H1 (cell line): Measurements from ENCODE around the gene CANX. TPM values are rescaled to one million over a fixed set of nuclear protein-coding genes. Genes with fewer than 3 reads are reported as not detected.

Experiments used
- POLR2AphosphoS5 ChIP-seq: IDR thresholded peaks from 2 replicates; pipeline ENCODE4 v1.6.1; 2011; ENCODE audit warnings: low read depth, low read length
- RNF2 ChIP-seq: fragments of 200-900, 300-1000 bp; sonication (generic); IDR thresholded peaks from 2 replicates; pipeline ENCODE4 v1.7.1; 2016; ENCODE audit warnings: borderline replicate concordance, low read depth, mild to moderate bottlenecking, antibody characterized with exemption, low read length; ENCODE audit not compliant: poor library complexity, severe bottlenecking; ENCODE audit errors: missing control alignments
- RXRA ChIP-seq: IDR thresholded peaks from 2 replicates; pipeline ENCODE4 v1.6.1; 2011; ENCODE audit warnings: low read depth, mild to moderate bottlenecking, low read length, moderate library complexity; ENCODE audit not compliant: insufficient read depth
- SIRT6 ChIP-seq: IDR thresholded peaks from one replicate; pipeline ENCODE4 v1.7.1; 2012; ENCODE audit warnings: low read length, inconsistent platforms
- SP1 ChIP-seq: IDR thresholded peaks from 2 replicates; pipeline ENCODE4 v1.6.1; 2011; ENCODE audit warnings: low read depth, low read length
- SP2 ChIP-seq: IDR thresholded peaks from 2 replicates; pipeline ENCODE4 v1.6.1; 2012; ENCODE audit warnings: mild to moderate bottlenecking, low read length, inconsistent platforms
- polyA plus RNA-seq, 7 experiments: library from polyadenylated mRNA; depleted of rRNA in 3 of 7; stranded (reverse) in 5 of 7; unstranded in 2 of 7; fragments of >200 nt in 5 of 7; fragments of 200-250 nt in 2 of 7; gene quantifications; 1 replicate in 5 of 7; 2 replicates in 1 of 7; 4 replicates in 1 of 7; pipeline versions ENCODE4 v1.2.1 to v1.2.3, GENCODE V29; 2011 to 2013; ENCODE audit warnings: missing spikeins in 2 of 7, mixed read lengths in 2 of 7
- total RNA-seq: library from RNA; stranded (reverse); fragmentation: NEBNext Ultra II Directional; extraction: Animal tissue kit (Norgen Biotek cat#: 25700); gene quantifications from 2 replicates; pipeline ENCODE4 v1.2.1, GENCODE V29; 2021
- TF ChIP-seq, protein P1 (sequence below): fragments of 300-600 bp; sonication (generic); IDR thresholded peaks from 2 replicates; pipeline ENCODE4 v1.7.1; 2012; ENCODE audit warnings: low read length, moderate library complexity, mild to moderate bottlenecking, inconsistent platforms; ENCODE audit not compliant: insufficient replicate concordance
- TF ChIP-seq, protein P2 (sequence below): IDR thresholded peaks from 2 replicates; pipeline ENCODE4 v1.6.1; 2012; ENCODE audit warnings: inconsistent platforms

The CANX gene
- total and polyA plus RNA-seq, 2 of the 8 experiments (the other 6 are each of a cell fraction or from before 2014, with no cell fraction given), result 136 to 691 TPM

DNA sequence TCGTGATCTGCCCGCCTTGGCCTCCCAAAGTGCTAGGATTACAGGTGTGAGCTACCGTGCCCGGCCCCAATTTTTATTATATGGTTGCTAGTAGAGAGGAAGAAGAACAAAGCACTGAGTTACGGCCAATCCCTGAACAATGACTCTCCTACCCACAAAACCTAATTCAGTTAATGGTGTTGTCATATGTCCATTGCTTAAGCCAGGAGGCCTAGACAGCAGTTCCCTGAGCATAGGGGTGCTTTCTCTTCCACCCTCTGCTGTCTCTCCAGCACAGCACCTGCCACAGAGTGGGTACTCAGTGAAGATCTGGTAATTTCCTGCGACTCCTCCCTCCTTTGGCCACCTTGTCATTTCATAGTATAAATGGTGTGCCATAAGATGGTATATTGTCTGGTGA is 73.6 kb downstream of the CANX start (continued):
- TF ChIP-seq, protein P1, sequence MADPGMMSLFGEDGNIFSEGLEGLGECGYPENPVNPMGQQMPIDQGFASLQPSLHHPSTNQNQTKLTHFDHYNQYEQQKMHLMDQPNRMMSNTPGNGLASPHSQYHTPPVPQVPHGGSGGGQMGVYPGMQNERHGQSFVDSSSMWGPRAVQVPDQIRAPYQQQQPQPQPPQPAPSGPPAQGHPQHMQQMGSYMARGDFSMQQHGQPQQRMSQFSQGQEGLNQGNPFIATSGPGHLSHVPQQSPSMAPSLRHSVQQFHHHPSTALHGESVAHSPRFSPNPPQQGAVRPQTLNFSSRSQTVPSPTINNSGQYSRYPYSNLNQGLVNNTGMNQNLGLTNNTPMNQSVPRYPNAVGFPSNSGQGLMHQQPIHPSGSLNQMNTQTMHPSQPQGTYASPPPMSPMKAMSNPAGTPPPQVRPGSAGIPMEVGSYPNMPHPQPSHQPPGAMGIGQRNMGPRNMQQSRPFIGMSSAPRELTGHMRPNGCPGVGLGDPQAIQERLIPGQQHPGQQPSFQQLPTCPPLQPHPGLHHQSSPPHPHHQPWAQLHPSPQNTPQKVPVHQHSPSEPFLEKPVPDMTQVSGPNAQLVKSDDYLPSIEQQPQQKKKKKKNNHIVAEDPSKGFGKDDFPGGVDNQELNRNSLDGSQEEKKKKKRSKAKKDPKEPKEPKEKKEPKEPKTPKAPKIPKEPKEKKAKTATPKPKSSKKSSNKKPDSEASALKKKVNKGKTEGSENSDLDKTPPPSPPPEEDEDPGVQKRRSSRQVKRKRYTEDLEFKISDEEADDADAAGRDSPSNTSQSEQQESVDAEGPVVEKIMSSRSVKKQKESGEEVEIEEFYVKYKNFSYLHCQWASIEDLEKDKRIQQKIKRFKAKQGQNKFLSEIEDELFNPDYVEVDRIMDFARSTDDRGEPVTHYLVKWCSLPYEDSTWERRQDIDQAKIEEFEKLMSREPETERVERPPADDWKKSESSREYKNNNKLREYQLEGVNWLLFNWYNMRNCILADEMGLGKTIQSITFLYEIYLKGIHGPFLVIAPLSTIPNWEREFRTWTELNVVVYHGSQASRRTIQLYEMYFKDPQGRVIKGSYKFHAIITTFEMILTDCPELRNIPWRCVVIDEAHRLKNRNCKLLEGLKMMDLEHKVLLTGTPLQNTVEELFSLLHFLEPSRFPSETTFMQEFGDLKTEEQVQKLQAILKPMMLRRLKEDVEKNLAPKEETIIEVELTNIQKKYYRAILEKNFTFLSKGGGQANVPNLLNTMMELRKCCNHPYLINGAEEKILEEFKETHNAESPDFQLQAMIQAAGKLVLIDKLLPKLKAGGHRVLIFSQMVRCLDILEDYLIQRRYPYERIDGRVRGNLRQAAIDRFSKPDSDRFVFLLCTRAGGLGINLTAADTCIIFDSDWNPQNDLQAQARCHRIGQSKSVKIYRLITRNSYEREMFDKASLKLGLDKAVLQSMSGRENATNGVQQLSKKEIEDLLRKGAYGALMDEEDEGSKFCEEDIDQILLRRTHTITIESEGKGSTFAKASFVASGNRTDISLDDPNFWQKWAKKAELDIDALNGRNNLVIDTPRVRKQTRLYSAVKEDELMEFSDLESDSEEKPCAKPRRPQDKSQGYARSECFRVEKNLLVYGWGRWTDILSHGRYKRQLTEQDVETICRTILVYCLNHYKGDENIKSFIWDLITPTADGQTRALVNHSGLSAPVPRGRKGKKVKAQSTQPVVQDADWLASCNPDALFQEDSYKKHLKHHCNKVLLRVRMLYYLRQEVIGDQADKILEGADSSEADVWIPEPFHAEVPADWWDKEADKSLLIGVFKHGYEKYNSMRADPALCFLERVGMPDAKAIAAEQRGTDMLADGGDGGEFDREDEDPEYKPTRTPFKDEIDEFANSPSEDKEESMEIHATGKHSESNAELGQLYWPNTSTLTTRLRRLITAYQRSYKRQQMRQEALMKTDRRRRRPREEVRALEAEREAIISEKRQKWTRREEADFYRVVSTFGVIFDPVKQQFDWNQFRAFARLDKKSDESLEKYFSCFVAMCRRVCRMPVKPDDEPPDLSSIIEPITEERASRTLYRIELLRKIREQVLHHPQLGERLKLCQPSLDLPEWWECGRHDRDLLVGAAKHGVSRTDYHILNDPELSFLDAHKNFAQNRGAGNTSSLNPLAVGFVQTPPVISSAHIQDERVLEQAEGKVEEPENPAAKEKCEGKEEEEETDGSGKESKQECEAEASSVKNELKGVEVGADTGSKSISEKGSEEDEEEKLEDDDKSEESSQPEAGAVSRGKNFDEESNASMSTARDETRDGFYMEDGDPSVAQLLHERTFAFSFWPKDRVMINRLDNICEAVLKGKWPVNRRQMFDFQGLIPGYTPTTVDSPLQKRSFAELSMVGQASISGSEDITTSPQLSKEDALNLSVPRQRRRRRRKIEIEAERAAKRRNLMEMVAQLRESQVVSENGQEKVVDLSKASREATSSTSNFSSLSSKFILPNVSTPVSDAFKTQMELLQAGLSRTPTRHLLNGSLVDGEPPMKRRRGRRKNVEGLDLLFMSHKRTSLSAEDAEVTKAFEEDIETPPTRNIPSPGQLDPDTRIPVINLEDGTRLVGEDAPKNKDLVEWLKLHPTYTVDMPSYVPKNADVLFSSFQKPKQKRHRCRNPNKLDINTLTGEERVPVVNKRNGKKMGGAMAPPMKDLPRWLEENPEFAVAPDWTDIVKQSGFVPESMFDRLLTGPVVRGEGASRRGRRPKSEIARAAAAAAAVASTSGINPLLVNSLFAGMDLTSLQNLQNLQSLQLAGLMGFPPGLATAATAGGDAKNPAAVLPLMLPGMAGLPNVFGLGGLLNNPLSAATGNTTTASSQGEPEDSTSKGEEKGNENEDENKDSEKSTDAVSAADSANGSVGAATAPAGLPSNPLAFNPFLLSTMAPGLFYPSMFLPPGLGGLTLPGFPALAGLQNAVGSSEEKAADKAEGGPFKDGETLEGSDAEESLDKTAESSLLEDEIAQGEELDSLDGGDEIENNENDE, result no peak
- TF ChIP-seq SP1 (no peak), SP2 (no peak), RNF2 (no peak), POLR2AphosphoS5 (no peak), SIRT6 (no peak), RXRA (no peak)
- TF ChIP-seq, protein P2, sequence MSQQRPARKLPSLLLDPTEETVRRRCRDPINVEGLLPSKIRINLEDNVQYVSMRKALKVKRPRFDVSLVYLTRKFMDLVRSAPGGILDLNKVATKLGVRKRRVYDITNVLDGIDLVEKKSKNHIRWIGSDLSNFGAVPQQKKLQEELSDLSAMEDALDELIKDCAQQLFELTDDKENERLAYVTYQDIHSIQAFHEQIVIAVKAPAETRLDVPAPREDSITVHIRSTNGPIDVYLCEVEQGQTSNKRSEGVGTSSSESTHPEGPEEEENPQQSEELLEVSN, result no peak
